HEK293T (cell line): ENCODE results near the gene ARHGAP10.

ENCODE experiments used
- BHLHE40 ChIP-seq: fragments of 450-650 bp; IDR thresholded peaks from 2 replicates; pipeline ENCODE4 v1.6.1; 2016; ENCODE audit warnings: mild to moderate bottlenecking, moderate library complexity, borderline replicate concordance
- CTBP1 ChIP-seq: fragments of 450-650 bp; IDR thresholded peaks from 2 replicates; pipeline ENCODE4 v1.6.1; 2016; ENCODE audit warnings: borderline replicate concordance
- FOXM1 ChIP-seq: fragments of 450-650 bp; IDR thresholded peaks from 2 replicates; pipeline ENCODE4 v1.6.1; 2017; ENCODE audit warnings: mild to moderate bottlenecking, borderline replicate concordance
- TARDBP ChIP-seq: fragments of 450-650 bp; IDR thresholded peaks from 2 replicates; pipeline ENCODE4 v1.6.1; 2016
- ZNF384 ChIP-seq: fragments of 450-650 bp; IDR thresholded peaks from 2 replicates; pipeline ENCODE4 v1.6.1; 2016

DNA sequence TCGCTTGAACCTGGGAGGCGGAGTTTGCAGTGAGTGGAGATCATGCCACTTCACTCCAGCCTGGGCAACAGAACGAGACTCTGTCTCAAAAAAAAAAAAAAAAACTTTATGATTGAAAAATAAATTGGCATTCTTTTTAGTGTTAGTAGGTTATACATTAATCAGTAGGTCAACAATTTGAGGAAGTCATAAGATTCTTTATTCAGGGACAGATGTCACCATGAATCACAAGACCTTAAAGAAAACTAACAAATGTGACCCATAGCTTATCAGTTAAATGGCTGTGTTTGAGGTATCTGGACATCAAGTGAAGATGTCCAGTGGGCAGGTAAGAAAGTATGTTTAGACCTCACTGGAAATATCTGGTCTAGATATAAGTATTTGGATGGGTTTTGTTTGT is 38.7 kb upstream of the ARHGAP10 start:
- TF ChIP-seq TARDBP, result no peak
- no peak for TF ChIP-seq ZNF384
- no peak for TF ChIP-seq CTBP1
- TF ChIP-seq BHLHE40, result no peak
- no peak for TF ChIP-seq FOXM1
